Neural crest cell (in vitro differentiated cells): ENCODE measurements around the gene SLC5A4. TPM values are rescaled to one million over a fixed set of nuclear protein-coding genes. Genes with fewer than 3 reads are reported as not detected.

Experiments
- DNase-seq: peaks from one replicate; pipeline ENCODE4 v3.0.0; 2021; ENCODE audit warnings: low read depth, mixed read lengths, low spot score
- H3K27ac Mint-ChIP-seq: one replicate; pipeline ENCODE4 v1.8.0; 2021; ENCODE audit warnings: mild to moderate bottlenecking, mixed read lengths; ENCODE audit not compliant: unreplicated experiment
- H3K27me3 Mint-ChIP-seq: 2 replicates; pipeline ENCODE4 v1.8.0; 2021; ENCODE audit warnings: low read depth, mild to moderate bottlenecking, mixed read lengths
- H3K36me3 Mint-ChIP-seq: 2 replicates; pipeline ENCODE4 v1.8.0; 2021; ENCODE audit warnings: low read depth, mild to moderate bottlenecking, mixed read lengths
- H3K4me1 Mint-ChIP-seq: 2 replicates; pipeline ENCODE4 v1.8.0; 2021; ENCODE audit warnings: mixed read lengths
- H3K4me3 Mint-ChIP-seq: one replicate; pipeline ENCODE4 v1.8.0; 2021; ENCODE audit warnings: mild to moderate bottlenecking, mixed read lengths
- H3K9me3 Mint-ChIP-seq: 2 replicates; pipeline ENCODE4 v1.8.0; 2021; ENCODE audit warnings: mixed read lengths
- total RNA-seq: library from RNA; stranded (reverse); gene quantifications from 2 replicates; pipeline ENCODE4 v1.2.1, GENCODE V29; 2021
- TF ChIP-seq, protein P1 (sequence below): fragments of 200-600 bp; sonication (generic); conservative IDR thresholded peaks from 2 replicates; pipeline ENCODE4 v1.5.0; 2021; ENCODE audit warnings: antibody characterized with exemption, mild to moderate bottlenecking

Gene SLC5A4
- total RNA-seq, 1 donor from 2014 or later = 0.23 TPM

DNA sequence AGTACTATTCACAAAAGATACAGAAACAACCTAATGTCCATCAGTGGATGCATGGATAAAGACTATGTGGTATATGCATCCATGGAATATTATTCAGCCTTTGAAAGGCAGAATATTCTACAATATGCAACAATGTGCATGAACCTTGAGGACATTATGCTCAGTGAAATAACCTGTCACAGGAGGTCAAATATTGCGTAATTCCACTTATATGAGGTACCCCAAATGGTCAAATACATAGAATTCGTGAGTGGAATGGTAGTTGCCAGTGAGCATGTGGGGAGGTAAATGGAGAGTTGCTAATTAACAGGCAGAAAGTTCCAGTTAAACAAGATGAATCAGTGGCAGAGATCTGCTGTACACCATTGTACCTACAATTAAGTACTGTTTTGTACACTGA lies 3.6 kb upstream of the SLC5A4 start:
- no peak overlapping the region for H3K4me3 Mint-ChIP-seq
- H3K4me1 Mint-ChIP-seq = no peaks in the 10 kb centered on the region
- H3K9me3 Mint-ChIP-seq = peaks cover 3% of the 10 kb centered on the region
- DNase-seq = no peak
- TF ChIP-seq, protein P1, sequence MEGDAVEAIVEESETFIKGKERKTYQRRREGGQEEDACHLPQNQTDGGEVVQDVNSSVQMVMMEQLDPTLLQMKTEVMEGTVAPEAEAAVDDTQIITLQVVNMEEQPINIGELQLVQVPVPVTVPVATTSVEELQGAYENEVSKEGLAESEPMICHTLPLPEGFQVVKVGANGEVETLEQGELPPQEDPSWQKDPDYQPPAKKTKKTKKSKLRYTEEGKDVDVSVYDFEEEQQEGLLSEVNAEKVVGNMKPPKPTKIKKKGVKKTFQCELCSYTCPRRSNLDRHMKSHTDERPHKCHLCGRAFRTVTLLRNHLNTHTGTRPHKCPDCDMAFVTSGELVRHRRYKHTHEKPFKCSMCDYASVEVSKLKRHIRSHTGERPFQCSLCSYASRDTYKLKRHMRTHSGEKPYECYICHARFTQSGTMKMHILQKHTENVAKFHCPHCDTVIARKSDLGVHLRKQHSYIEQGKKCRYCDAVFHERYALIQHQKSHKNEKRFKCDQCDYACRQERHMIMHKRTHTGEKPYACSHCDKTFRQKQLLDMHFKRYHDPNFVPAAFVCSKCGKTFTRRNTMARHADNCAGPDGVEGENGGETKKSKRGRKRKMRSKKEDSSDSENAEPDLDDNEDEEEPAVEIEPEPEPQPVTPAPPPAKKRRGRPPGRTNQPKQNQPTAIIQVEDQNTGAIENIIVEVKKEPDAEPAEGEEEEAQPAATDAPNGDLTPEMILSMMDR = no peak
- H3K27me3 Mint-ChIP-seq = peaks cover 31% of the 10 kb centered on the region
- H3K36me3 Mint-ChIP-seq = no peaks in the 10 kb centered on the region
- no peak overlapping the region for H3K27ac Mint-ChIP-seq

DNA sequence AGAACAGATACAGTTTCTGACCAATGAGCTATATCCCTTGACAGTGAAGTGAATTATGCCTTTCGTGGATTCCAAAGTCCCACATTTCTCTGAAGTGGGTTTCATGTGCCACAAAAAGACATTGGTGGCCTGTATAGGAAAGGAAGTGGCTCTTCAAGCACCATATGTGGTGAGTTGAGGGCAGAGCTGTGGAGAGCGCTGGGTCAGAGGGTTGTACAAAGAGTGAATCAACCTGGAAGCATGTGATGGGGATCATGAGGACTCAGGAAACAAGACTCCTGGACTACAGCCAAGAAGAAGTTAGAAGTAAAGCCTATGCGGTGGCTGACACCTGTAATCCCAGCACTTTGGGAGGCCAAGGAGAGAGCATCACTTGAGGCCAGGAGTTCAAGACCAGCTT lies 579 bp upstream of the SLC5A4 start:
- peaks cover 34% of the 10 kb centered on the region for H3K27me3 Mint-ChIP-seq
- H3K4me3 Mint-ChIP-seq = no peak overlapping the region
- no peaks in the 10 kb centered on the region for H3K36me3 Mint-ChIP-seq
- H3K27ac Mint-ChIP-seq = no peak overlapping the region
- no peak for DNase-seq
- TF ChIP-seq, protein P1 = no peak
- peaks cover 3% of the 10 kb centered on the region for H3K9me3 Mint-ChIP-seq
- no peaks in the 10 kb centered on the region for H3K4me1 Mint-ChIP-seq

DNA sequence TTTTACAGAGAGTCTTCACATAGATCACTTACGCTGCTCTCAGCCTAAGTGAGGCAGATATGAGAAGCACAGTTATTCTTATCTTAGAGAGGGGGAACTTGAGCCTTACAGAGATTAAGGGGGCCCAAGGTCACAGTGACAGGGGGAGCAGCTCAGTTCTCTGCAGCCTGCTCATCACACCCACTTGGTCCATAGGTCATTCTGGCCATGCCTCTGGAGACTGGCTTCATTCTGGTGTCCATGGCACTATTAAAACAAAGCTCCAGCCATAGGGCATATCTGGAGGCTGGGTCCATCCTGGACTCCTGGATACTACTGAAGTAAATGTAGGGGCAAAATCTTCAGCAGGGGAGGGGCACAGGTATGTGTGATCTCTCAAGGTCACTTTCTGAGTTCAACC lies 5.9 kb downstream of the SLC5A4 start:
- Mint-ChIP-seq H3K4me3 (no peak overlapping the region), H3K27me3 (peaks cover 3% of the 10 kb centered on the region), H3K36me3 (no peaks in the 10 kb centered on the region)

GRCh38 chr22:32248276-32248675 lies 6.9 kb downstream of the SLC5A4 start:
- TF ChIP-seq, protein P1 = no peak
- no peaks in the 10 kb centered on the region for H3K9me3 Mint-ChIP-seq
- no peak for DNase-seq
- no peaks in the 10 kb centered on the region for H3K36me3 Mint-ChIP-seq
- H3K27me3 Mint-ChIP-seq = peaks cover 3% of the 10 kb centered on the region
- no peak overlapping the region for H3K4me3 Mint-ChIP-seq
- no peaks in the 10 kb centered on the region for H3K4me1 Mint-ChIP-seq
- H3K27ac Mint-ChIP-seq = no peak overlapping the region

More for the DNA sequence above, 5.9 kb downstream of the SLC5A4 start:
- TF ChIP-seq, protein P1 = no peak
- Mint-ChIP-seq H3K9me3 (no peaks in the 10 kb centered on the region), H3K27ac (no peak overlapping the region), H3K4me1 (no peaks in the 10 kb centered on the region)
- no peak for DNase-seq

DNA sequence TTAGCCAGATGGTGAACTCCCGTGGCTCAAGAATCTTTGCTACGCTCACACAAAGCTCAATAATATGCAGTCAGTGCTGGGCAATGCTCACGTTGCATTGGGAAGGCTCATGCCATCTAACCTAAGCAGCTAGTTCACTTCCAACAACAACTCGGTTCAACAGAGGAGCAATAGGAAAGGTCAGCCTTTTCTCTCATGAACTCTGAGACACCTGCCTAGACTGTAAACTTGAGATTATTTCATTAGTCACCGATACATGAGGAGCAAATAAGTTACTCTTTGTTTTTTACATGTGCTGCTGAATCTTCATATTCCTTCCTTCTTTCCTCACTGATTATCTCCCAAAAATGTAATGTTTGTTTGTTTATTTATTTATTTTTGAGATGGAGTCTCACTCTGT lies 9.0 kb downstream of the SLC5A4 start:
- Mint-ChIP-seq H3K27me3 (no peaks in the 10 kb centered on the region), H3K36me3 (no peaks in the 10 kb centered on the region), H3K27ac (no peak overlapping the region), H3K9me3 (no peaks in the 10 kb centered on the region), H3K4me1 (no peaks in the 10 kb centered on the region), H3K4me3 (no peak overlapping the region)
- TF ChIP-seq, protein P1 = no peak
- DNase-seq = no peak

GRCh38 chr22:32245042-32245441 lies 10.1 kb downstream of the SLC5A4 start:
- TF ChIP-seq, protein P1 = no peak
- Mint-ChIP-seq H3K4me3 (no peak overlapping the region), H3K36me3 (no peaks in the 10 kb centered on the region), H3K27ac (no peak overlapping the region), H3K9me3 (no peaks in the 10 kb centered on the region), H3K4me1 (no peaks in the 10 kb centered on the region), H3K27me3 (no peaks in the 10 kb centered on the region)
- DNase-seq = no peak
